DMS153 (cell line): ENCODE results near the gene PHAX.
"Not testable (repeated sequence)": the region's sequence is repeated elsewhere in the genome, so short reads cannot be mapped to it uniquely, and the experiment has no call there.

Source experiments
- DNase-seq: peaks from one replicate; lab custom pipeline; 2025; lab: John Stamatoyannopoulos, UW

Gene PHAX

GRCh38 chr5:126600631-126601511 lies at the start of gene PHAX:
Gene PHAX (plus strand): TSS chr5:126600947. CDS start chr5:126600963, 16 bp downstream.
- DNase-seq, result peak; percentile 0

- no peak for DNase-seq
These were observed 48.1 kb upstream of the PHAX start for GRCh38 chr5:126552614-126553013.

- DNase-seq, result not testable (repeated sequence)
These were observed 45.6 kb upstream of the PHAX start for GRCh38 chr5:126555101-126555500.

- DNase-seq, result no peak
These were observed 38.8 kb upstream of the PHAX start for GRCh38 chr5:126561908-126562307.

GRCh38 chr5:126562823-126563222 lies 37.9 kb upstream of the PHAX start:
- no peak for DNase-seq

GRCh38 chr5:126568206-126568755 lies 32.5 kb upstream of the PHAX start:
- no peak for DNase-seq

GRCh38 chr5:126575644-126576043 lies 25.1 kb upstream of the PHAX start:
- no peak for DNase-seq

GRCh38 chr5:126576974-126577373 lies 23.8 kb upstream of the PHAX start:
- DNase-seq, result no peak

- no peak for DNase-seq
These were observed 23.3 kb upstream of the PHAX start for GRCh38 chr5:126577415-126577814.

- DNase-seq, result no peak
These were observed 21.0 kb upstream of the PHAX start for GRCh38 chr5:126579716-126580115.

GRCh38 chr5:126583761-126584160 lies 17.0 kb upstream of the PHAX start:
- DNase-seq, result no peak

- no peak for DNase-seq
These were observed 13.0 kb upstream of the PHAX start for GRCh38 chr5:126587551-126588390.

GRCh38 chr5:126589536-126590297 lies 11.0 kb upstream of the PHAX start:
- no peak for DNase-seq

- no peak for DNase-seq
These were observed 9.2 kb upstream of the PHAX start for GRCh38 chr5:126591549-126591948.

- peak; percentile 24 for DNase-seq
These were observed 5.8 kb upstream of the PHAX start, which contains the start of gene ALDH7A1 for GRCh38 chr5:126594748-126595485. Gene ALDH7A1 (minus strand): TSS chr5:126595219. CDS start chr5:126595198, 21 bp downstream.

- DNase-seq, result no peak
These were observed 5.2 kb upstream of the PHAX start for GRCh38 chr5:126595486-126596083.

- DNase-seq, result no peak
These were observed 3.6 kb upstream of the PHAX start for GRCh38 chr5:126597156-126597555.

- DNase-seq, result no peak
These were observed 1.2 kb upstream of the PHAX start for GRCh38 chr5:126599499-126599898.

- DNase-seq, result not testable (repeated sequence)
These were observed 646 bp upstream of the PHAX start for GRCh38 chr5:126599971-126600630.

GRCh38 chr5:126603402-126603991 lies 2.8 kb downstream of the PHAX start:
- no peak for DNase-seq
